ENCODE results near the gene HS1BP3. TPM values are rescaled to one million over a fixed set of nuclear protein-coding genes. Genes with fewer than 3 reads are reported as not detected.

Gene HS1BP3
- total and polyA plus RNA-seq, 10 donors, result 8.8 to 38.0 (median 25.9) TPM

GRCh38 chr2:20662308-20662937 is 11.5 kb upstream of the HS1BP3 start:
- intact Hi-C loops (cut with DNase I; ENCODE audit: low total_unique reads), result no loop called here
- no peaks in the 10 kb centered on the region for H3K9me3 ChIP-seq
- WGBS, 5 donors, result 58 to 81% (median 79%) methylated on average over 5 of the region's 5 CpGs

GRCh38 chr2:20661421-20662307 is 10.8 kb upstream of the HS1BP3 start:
- Histone ChIP-seq H3K9me3 (no peaks in the 10 kb centered on the region), H3K27ac (no peak overlapping the region), H3K4me1 (peaks cover 17 to 28% (median 20%) of the 10 kb centered on the region in 6 donors), H3K4me3 (no peak overlapping the region), H3K36me3 (no peaks in the 10 kb centered on the region), H3K27me3 (replicated peaks in 1 of 7) (peaks cover 0 to 80% (median 49%) of the 10 kb centered on the region in 7 donors)
- TF ChIP-seq POLR2A (IDR thresholded peaks at IDR 0.05), result no peak
- TF ChIP-seq CTCF (IDR thresholded peaks at IDR 0.05 in 8 of 11, conservative IDR thresholded peaks at IDR 0.05 in 3 of 11), result peak; percentile 86 to 97 (median 93)
- WGBS, 5 donors, result 35 to 40% (median 37%) methylated on average over 10 to 11 of the region's 11 CpGs
- intact Hi-C loops (cut with DNase I; ENCODE audit: low total_unique reads), result loop anchor here (2.0 kb wide), 1 partner anchor 301 kb away; no protein-coding TSS in a partner anchor
- DNase-seq, result peak; percentile 89

More at GRCh38 chr2:20662308-20662937, 11.5 kb upstream of the HS1BP3 start:
- DNase-seq, result peak; percentile 55
- Histone ChIP-seq H3K36me3 (no peaks in the 10 kb centered on the region), H3K27ac (no peak overlapping the region), H3K4me3 (no peak overlapping the region), H3K4me1 (peaks cover 18 to 33% (median 24%) of the 10 kb centered on the region in 6 donors), H3K27me3 (replicated peaks in 1 of 7) (peaks cover 0 to 86% (median 54%) of the 10 kb centered on the region in 7 donors)
- TF ChIP-seq CTCF (IDR thresholded peaks at IDR 0.05 in 8 of 11, conservative IDR thresholded peaks at IDR 0.05 in 3 of 11) (no peak), POLR2A (IDR thresholded peaks at IDR 0.05) (no peak), POLR2AphosphoS5 (IDR thresholded peaks at IDR 0.05) (no peak)

GRCh38 chr2:20660506-20661420 is 9.9 kb upstream of the HS1BP3 start:
- intact Hi-C loops (cut with DNase I; ENCODE audit: low total_unique reads), result loop anchor here (2.0 kb wide), 1 partner anchor 302 kb away; no protein-coding TSS in a partner anchor
- no peaks in the 10 kb centered on the region for H3K36me3 ChIP-seq
- peak; percentile 55 for DNase-seq
- H3K4me1 ChIP-seq, result peaks cover 8 to 19% (median 11%) of the 10 kb centered on the region in 6 donors
- WGBS, 5 donors, result 53 to 66% (median 56%) methylated on average over 8 of the region's 8 CpGs
- no peak overlapping the region for H3K4me3 ChIP-seq
- peaks cover 0 to 71% (median 40%) of the 10 kb centered on the region in 7 donors for H3K27me3 ChIP-seq (replicated peaks in 1 of 7)
- no peak overlapping the region for H3K27ac ChIP-seq
- TF ChIP-seq POLR2AphosphoS5 (IDR thresholded peaks at IDR 0.05) (no peak), CTCF (IDR thresholded peaks at IDR 0.05 in 8 of 11, conservative IDR thresholded peaks at IDR 0.05 in 3 of 11) (no peak), POLR2A (IDR thresholded peaks at IDR 0.05) (no peak)
- H3K9me3 ChIP-seq, result no peaks in the 10 kb centered on the region

All from spleen (tissue), 11 donors.